Tibial nerve (tissue), 4 donors: ENCODE data around the gene CFAP410.

Experiments used
- EP300 ChIP-seq, 2 donors: sonication (generic); formaldehyde crosslinking; IDR thresholded peaks; one replicate each; pipeline ENCODE4 v1.6.1; 2017; ENCODE audit warnings: antibody characterized with exemption in 2 of 2, mild to moderate bottlenecking in 1 of 2
- POLR2A ChIP-seq, 2 donors: fragments of 450-650 bp; IDR thresholded peaks; one replicate each; pipeline ENCODE4 v1.6.1; 2017; ENCODE audit warnings: antibody characterized with exemption in 2 of 2, mild to moderate bottlenecking in 2 of 2, moderate library complexity in 2 of 2
- TF ChIP-seq, protein P1 (sequence below), 5 experiments: fragments of 200-600 bp in 3 of 5; fragments of 450-650 bp in 2 of 5; sonication (generic) in 3 of 5; IDR thresholded peaks; one replicate each; pipeline ENCODE4 v1.5.1; 2016 to 2019; ENCODE audit warnings: antibody characterized with exemption in 5 of 5, mild to moderate bottlenecking in 3 of 5, moderate library complexity in 2 of 5

DNA sequence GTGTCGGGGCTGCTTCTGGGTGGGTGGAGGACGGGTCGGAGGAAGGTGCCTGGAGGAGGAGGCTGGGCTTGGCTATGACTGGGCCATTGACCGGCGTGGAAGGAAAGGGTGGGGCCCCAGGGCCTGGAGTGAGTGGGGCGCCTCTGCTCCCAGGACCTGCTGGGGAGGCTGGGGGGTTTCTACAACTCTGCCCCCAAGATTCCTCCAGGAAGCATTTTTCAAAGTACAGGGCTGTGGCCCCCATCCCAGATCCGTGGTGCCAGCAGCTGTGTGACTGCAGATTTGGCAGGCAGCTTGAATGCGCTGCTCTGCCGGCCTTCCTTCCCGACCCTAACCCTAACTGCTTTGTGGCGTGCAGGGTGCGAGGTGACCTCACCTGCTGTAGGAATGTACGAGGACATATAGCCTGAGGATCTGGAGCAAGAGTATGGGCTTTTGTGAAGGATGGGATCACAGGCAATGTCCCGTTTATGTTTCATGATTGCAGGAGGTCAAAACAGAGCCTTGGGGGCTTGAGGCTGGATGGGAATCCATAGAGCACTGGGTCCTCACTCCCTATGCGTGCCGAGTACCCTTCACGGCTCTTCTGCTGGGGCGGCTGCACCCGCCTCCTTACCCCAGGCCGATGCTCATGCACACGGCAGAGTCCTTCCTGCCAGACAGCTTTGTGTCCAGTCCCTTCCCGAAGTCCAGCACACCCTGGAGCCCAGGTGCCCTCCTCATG lies 38.9 kb upstream of the CFAP410 start:
- TF ChIP-seq, protein P1, sequence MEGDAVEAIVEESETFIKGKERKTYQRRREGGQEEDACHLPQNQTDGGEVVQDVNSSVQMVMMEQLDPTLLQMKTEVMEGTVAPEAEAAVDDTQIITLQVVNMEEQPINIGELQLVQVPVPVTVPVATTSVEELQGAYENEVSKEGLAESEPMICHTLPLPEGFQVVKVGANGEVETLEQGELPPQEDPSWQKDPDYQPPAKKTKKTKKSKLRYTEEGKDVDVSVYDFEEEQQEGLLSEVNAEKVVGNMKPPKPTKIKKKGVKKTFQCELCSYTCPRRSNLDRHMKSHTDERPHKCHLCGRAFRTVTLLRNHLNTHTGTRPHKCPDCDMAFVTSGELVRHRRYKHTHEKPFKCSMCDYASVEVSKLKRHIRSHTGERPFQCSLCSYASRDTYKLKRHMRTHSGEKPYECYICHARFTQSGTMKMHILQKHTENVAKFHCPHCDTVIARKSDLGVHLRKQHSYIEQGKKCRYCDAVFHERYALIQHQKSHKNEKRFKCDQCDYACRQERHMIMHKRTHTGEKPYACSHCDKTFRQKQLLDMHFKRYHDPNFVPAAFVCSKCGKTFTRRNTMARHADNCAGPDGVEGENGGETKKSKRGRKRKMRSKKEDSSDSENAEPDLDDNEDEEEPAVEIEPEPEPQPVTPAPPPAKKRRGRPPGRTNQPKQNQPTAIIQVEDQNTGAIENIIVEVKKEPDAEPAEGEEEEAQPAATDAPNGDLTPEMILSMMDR (IDR thresholded peaks at IDR 0.05): no peak
- no peak for TF ChIP-seq POLR2A (IDR thresholded peaks at IDR 0.05)
- TF ChIP-seq EP300 (IDR thresholded peaks at IDR 0.05): no peak
